Lung microvascular endothelial cell (primary cell): ENCODE results near the gene PSMD14. TPM values are rescaled to one million over a fixed set of nuclear protein-coding genes. Genes with fewer than 3 reads are reported as not detected.
A peak's percentile ranks its signal among the peaks of the same experiment; 100 is the strongest.
"Not testable (repeated sequence)": the region's sequence is repeated elsewhere in the genome, so short reads cannot be mapped to it uniquely, and the experiment has no call there.

Source experiments
- DNase-seq, 2 donors: peaks; one replicate each; pipeline versions ENCODE4 v3.0.0 to v3.0.0-alpha.2; 2010; ENCODE audit warnings: low read depth in 2 of 2
- total RNA-seq: library from RNA; depleted of rRNA; stranded (reverse); fragments of >200 nt; gene quantifications from 2 replicates; pipeline ENCODE4 v1.2.1, GENCODE V29; 2014

PSMD14 gene
- total RNA-seq: 47.0 and 63.0 TPM in 2 replicates

- DNase-seq: peak; percentile 94 to 97
Measured at GRCh38 chr2:161308178-161308955, at the start of gene PSMD14. PSMD14 (plus strand) TSS chr2:161308425; CDS start chr2:161318826, 10,401 bp downstream.

- DNase-seq: no peak
Measured at GRCh38 chr2:161265874-161266273, 42.4 kb upstream of the PSMD14 start.

DNA sequence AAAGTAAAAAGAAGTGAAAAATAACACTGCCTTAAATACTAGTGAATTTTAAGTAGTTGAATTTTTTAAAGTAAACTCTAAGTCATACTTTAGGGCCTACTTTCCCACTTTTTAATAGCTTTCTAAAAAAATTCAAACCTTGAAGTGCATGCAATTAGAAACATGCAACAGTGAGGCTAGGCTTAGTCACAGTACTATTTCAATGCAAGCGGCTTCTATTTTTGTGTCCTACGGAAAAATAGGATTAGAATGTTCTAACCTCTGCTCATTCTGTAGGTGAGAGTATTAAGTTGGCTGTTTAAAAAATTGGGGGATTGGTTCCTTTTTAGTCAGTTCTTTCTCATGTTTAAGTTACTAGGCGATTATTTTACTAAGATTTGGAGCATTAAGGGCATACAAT, 39.1 kb upstream of the PSMD14 start:
- DNase-seq: no peak

- DNase-seq: peak; percentile 72 to 76
Measured at GRCh38 chr2:161273038-161273760, 35.0 kb upstream of the PSMD14 start.

DNA sequence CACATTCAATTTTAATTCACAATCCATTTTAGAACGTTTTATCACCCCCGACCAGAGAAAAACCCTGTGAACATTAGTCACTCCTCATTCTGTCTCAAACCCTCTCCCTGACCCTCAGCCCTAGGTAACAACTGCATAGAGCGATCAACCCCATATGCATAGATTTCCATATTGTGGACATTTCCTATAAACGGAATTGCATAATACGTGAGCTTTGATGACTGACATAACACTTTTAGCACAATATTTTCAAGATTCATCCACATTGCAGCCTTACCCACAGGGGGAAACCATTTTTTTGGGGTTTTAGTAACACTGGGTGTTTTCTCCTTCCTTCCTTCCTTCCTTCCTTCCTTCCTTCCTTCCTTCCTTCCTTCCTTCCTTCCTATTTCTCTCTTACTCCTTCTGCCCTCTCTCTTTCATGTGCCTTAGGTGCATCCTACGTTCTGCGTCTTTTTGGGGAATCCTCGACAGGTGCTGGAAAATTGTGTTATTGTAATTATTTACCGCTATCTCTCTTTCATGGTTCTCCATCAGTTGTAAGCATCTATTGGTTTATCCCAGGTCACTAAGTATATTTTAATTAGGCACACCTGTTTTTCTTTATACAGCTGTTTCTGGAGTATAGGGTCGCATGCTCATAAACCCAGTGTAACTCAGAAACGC, 29.5 kb upstream of the PSMD14 start:
- DNase-seq: peak; percentile 5 to 17

- not testable (repeated sequence) for DNase-seq
Measured at GRCh38 chr2:161279230-161279815, 28.9 kb upstream of the PSMD14 start.

DNA sequence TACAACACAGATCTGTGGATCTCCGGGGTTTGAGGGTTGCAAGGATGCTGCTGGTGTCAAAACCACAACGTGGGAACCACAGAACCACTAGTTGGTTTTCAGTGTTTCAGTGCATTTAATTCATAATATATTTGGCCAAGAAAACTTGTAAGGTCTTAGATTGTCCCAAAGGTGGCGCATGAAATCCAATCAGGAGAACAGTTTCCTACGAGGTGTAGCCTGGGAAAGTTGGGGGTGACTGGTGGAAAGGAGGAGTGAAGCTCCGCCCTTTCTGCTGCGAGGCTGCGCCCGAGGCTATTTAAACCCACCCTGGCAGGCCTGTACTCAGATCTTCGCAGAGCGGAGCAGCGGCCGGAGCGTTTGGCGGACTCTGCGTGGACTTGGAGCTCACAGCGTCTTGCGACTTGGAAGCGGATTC, 27.3 kb upstream of the PSMD14 start:
- DNase-seq: peak; percentile 20 to 24

DNA sequence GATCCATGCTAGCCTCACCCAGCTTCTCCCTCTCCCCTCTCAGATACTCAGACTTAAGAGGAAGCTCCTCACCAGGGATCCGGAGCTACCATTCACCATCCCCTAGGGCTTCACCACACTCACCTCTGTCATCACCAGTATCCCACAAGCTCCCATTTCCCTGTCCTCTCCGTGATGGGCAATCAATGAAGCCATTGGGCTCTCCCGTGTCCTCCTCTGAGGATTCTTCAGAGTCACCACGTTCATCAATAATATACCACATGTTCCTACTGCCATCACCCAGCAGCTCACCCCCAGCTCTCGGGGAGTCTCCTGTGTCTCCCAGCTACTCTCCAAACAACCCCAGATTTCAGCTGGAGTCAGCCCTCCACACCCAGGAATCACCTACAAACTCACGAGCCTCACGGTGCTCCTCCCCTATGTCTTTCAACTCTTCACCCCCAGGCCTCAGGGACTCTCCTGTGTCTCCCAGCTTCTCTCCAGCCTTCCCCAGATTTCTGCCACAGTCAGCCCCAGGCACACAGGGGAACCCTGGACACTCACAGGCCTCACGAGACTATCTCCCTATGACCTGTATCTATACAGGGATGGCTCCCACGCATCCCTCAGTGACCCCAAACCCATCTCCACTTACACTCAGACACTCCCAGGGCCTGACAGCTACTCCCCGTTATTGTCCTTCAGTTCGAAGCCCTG, 26.5 kb upstream of the PSMD14 start:
- DNase-seq: peak in 1 of 2 donors; percentile 2

DNA sequence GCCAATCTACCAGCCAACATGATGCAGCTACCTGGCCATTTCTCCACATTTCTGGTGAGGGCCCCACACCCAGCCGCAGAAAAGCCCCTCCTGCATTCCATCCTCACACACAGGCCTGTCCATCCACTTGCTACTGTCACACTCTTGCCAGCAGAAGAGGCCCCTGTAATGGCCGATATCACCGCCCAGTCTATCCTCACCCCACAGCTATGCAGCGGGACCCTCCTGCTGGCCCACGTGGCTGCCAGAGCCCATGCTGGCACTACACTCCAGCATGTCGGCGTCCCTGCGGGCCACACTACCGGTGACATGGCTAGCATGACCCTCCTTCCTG, 25.9 kb upstream of the PSMD14 start:
- DNase-seq: not testable (repeated sequence)

DNA sequence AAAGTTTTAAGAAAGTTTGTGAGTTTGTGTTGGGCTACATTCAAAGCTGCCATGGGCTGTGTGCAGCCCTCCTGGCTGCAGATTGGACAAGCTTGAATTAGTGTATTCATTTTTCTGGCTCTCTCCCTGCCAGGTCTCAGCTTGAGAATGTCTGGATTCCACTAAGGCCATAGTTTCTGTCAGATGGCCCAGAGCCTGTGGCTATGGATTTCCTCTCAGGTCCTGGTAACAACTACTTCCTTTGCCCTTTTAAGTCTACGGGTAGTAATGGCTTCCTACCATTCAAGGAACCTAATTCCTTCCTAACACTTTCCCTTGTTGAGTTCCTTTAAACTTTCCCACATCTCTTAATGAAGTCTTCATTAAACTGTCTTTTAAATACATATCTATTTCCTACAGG, 24.3 kb upstream of the PSMD14 start:
- DNase-seq: no peak

DNA sequence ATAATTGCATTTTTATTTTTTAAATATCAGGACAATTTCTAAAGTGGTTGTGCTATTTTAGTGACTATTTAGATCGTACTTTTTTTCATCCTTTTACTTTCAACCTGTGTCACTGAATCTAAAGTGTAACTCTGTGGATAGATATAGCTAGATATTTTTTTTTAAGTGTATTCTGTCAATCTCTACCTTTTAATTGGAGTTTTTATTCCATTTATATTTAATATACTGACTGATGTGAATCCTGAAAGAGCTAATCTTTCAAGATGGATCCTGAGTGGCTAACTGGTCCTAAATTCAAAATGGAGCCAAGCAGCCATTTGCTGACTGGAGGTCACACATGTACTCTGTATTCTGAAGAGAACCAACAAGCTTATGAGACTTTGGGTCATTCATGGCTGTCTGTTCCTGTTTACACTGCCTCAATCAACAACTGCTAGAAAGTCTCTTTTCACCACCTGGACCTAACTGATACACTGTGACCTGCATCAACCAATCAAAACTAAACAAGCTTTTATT, 4.6 kb upstream of the PSMD14 start:
- no peak for DNase-seq

DNA sequence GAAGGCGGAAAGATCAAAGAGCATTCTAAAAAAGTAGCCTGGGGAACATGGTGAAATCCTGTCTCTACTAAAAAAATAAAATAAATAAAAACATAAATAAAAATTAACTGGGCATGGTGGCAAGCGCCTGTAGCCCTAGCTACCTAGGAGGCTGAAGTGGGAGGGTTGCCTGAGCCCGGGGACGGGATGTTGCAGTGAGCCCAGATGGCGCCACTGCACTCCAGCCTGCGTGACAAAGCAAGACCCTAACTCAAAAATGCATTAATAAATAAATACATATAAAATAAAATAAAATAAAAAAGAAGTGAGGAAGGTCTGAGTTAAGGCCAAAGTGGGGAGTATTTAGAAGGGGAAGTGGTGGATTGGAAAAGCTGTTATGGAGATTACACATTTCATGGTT, 1.3 kb upstream of the PSMD14 start:
- no peak for DNase-seq

GRCh38 chr2:161307676-161308075, 549 bp upstream of the PSMD14 start:
- DNase-seq: peak in 1 of 2 donors; percentile 1

DNA sequence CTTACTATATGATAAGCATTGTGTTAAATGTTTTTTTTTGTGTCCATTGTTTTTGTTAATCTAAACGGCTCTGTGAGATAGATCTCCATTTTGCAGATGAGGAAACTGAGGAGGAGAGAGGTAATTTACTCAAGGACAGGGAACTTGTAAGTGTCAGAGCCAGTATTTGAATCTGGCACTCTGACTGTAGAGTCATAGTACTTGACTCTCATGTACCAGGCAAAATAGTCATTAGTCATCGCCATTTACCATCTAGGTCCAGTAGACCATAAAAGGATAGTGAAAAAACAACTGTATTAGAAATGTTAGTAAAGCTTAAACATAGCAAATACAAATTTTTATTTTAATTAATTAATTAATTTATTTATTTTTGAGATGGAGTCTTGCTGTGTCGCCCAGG, 4.8 kb downstream of the PSMD14 start:
- peak in 1 of 2 donors; percentile 18 for DNase-seq

DNA sequence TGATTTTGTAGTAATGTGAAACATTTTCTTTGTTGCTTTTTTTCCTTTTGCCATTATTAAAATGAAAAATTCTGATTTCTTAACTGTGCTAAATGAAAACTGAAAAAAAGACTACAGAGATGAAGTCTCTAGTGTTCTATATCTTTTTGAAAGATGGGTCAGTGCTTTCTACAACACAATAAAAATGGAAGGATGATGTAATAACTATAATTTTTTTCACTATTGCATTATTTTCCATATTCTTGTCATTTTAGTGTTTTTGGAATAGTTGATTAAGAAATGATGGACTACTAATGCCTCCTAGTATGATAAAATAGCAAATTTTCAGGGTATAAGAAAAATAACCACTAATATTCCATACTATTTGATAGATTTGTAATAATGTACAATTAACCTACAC, 7.2 kb downstream of the PSMD14 start:
- DNase-seq: no peak

DNA sequence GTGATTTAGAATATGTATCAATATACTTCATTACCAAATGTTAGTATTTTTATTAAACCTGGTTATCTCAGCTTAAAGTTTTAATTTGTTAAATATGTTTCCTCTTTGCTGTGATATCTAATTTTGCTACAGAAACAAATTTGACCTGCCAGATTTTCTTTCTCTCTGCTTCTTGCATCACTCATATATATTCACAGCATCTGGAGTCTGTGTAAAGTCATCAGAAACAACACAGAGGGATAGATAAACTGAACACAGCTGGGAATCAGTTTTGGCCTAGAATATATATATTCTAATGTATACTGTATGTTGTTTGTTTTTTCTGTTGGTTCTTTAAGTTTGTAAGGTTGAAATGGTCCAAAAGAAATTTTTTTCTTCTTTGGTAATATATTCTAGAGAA, 8.5 kb downstream of the PSMD14 start:
- no peak for DNase-seq

GRCh38 chr2:161321944-161322648, 13.9 kb downstream of the PSMD14 start:
- DNase-seq: no peak

GRCh38 chr2:161324876-161325275, 16.7 kb downstream of the PSMD14 start:
- DNase-seq: no peak

GRCh38 chr2:161327582-161327981, 19.4 kb downstream of the PSMD14 start:
- no peak for DNase-seq

- no peak for DNase-seq
Measured at GRCh38 chr2:161332371-161332967, 24.2 kb downstream of the PSMD14 start.
